NCI-H82 treated with DMSO at 0.1 percent for 48 hours (cell line): Measurements from ENCODE around the gene RORC.
A peak's percentile ranks its signal among the peaks of the same experiment; 100 is the strongest.
"Not testable (repeated sequence)": the region's sequence is repeated elsewhere in the genome, so short reads cannot be mapped to it uniquely, and the experiment has no call there.

Experiments used
- DNase-seq: peaks from one replicate; lab custom pipeline; 2025; ENCODE audit not compliant: unreplicated experiment; lab: John Stamatoyannopoulos, UW

RORC gene

DNA sequence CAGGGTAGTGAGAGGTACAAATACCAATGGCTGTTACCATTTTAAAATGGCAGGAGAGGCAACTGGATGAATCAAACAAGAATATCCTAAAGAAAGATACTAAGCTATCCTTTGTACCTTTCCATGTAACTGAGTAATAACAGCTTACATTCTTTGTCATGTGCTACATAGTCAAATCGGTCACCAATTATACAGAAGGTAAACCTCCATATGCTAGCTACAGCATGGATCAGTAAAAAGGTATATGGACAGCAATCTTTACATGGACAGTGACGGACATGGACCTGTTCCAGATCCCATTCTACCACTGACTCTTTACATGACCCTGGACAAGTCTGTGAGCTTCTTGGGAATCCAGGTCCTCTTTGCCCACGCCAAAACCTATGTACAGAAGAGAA, 54.9 kb downstream of the RORC start:
- no peak for DNase-seq

GRCh38 chr1:151775894-151776664, 55.5 kb downstream of the RORC start:
- no peak for DNase-seq

GRCh38 chr1:151774256-151774922, 57.2 kb downstream of the RORC start:
- DNase-seq: no peak

- DNase-seq: no peak
Observed at GRCh38 chr1:151773702-151774101, 57.9 kb downstream of the RORC start.

- DNase-seq: not testable (repeated sequence)
Observed at GRCh38 chr1:151769270-151769669, 62.3 kb downstream of the RORC start.

- not testable (repeated sequence) for DNase-seq
Observed at GRCh38 chr1:151768351-151769066, 63.1 kb downstream of the RORC start.

GRCh38 chr1:151763990-151764389, 67.6 kb downstream of the RORC start:
- DNase-seq: no peak

- DNase-seq: peak; percentile 82
Observed at GRCh38 chr1:151762941-151763921, 68.4 kb downstream of the RORC start, which contains the start of gene MRPL9. MRPL9 (minus strand) TSS chr1:151763496; CDS start chr1:151763479, 17 bp downstream.

DNA sequence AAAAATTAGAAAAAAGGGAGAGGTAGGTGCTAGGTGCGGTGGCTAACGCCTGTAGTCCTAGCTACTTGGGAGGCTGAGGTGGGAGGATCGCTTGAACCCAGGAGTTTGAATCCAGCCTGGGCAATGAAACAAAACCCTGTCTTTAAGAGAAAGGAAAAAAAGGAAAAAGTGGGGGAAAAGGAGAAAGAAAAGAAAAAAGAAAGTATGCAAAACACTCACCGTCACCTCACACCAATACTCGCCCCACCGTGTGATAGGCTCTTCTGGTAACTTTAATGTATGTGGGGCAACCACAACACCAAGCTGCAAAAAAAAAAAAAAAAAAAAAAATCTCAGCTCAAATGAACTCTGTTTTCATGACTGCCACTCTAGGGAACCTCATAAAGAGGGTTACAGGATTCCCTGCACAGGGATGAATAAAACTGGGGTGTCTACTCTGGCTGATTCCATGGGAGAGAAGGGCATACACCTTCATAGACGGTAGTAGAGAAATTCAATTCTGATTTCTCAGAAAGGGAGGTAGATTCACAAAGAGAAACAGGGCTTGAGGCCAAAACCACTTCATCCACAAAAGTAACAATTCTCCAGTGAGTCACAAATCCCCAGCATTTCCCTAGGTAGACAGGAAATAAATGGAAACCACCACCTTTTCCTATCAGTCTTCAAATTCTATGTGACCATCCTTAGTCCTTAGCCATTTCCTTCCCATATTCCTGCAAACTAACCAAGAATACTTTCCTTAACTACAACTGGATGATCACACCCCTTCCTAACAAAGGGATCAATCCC, 70.8 kb downstream of the RORC start:
- no peak for DNase-seq

DNA sequence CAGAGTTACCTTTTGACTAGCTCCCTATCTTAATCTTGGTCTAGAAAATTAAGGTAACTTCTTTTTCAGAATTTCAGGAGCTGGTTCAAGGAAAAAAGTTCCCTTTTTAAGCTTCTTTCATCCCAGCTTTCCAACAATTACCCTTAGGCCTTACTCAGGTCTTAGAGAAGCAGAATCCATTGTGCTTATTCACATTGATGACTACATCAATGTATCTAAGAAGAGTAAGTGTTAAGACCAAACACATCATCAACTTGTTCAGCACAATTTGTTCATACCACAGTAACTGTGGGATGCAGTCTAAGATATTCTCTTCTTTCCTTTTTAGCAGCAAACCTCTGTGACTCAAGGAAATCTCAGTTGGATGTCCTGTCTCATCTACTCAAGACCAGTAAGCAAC, 72.4 kb downstream of the RORC start:
- DNase-seq: no peak

GRCh38 chr1:151756291-151756690, 75.3 kb downstream of the RORC start:
- no peak for DNase-seq
